ENCODE data around the gene RALA. TPM values are rescaled to one million over a fixed set of nuclear protein-coding genes. Genes with fewer than 3 reads are reported as not detected.

RALA gene
- total RNA-seq, 1 donor from 2014 or later: 30.8 TPM

DNA sequence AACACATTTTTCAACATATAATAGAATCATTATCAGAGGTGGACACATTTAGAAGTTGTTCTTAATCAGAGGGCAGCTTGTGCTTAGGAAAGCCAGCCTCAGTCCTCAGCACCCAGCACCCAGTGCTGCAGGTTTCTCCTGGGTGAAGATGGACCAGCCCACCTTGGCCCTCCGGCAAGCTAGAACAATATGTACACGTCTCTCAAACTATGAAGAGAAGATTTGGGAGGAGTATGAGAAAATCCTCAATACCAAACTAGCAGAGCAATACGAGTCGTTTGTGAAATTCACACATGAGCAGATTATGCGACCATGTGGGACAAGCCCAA, 13.5 kb upstream of the RALA start:
- intact Hi-C loops (cut with micrococcal nuclease): loop anchor here (2.0 kb wide), 2 partner anchors 13 to 17 kb away; partner anchors contain the start of gene RALA

DNA sequence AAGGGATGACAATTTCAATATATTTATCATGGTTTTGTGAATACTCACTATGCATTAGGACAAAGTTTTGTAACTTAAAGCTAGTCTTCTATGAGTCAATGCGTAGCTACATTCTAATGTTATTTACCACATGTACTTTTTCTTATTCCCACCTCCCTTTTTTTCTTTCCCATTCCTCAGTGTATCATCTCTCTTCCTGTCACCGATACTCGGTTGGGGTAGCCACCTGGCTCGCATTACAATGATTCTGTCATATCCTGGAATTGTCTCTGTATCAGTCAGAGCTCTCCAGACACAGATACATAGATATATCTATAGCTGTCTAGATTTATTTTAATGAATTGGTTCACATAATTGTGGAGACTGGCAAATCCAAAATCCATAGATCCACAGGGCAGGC, 9.8 kb upstream of the RALA start:
- intact Hi-C loops (cut with micrococcal nuclease): no loop called here

DNA sequence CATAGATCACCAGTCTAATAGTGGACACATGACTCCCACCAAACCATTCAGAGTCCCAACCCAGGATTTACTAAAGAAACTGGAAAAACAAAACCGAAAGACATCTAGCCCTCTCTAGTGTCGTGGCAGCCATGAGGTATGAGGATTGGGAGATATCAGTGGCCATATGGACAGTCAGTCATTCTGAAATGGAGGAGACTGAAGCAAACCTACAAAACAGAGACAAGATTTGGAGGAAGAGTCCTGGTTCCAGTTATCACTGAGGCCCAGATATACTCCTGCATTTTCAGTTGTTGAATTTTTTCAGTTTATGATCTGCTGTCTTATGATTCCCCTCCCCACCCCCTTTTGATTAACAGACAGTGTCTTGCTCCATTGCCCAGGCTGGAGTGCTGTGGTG, 9.1 kb upstream of the RALA start:
- intact Hi-C loops (cut with micrococcal nuclease): no loop called here

DNA sequence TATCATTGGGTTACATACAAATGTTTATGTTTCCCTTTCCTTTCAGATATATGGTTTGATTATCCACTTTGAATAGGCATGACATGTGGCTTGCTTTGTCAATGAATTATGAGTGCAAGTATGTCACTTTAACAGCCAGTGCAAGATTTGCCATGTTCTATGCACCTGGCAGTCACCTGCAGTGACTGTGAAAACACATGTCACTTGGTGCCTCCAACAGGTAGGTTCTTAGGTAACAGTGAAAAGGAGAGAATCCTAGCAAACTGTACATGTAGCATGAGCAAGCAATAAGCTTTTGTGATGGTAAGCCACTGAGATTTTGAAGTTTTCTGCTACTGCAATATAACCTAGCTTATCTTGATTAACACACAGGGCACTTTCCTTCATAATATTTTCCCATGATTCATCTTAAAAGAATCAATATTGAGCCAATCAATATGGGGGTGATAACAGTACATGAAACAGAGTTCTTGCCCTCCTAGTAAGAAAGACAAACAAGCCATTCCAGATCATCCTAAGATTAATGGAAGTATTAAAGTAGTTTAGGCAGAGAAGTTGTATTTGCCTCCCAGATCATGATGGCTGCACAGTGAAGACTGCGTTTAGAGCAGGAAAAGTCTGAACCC, 7.9 kb upstream of the RALA start:
- intact Hi-C loops (cut with micrococcal nuclease): no loop called here

DNA sequence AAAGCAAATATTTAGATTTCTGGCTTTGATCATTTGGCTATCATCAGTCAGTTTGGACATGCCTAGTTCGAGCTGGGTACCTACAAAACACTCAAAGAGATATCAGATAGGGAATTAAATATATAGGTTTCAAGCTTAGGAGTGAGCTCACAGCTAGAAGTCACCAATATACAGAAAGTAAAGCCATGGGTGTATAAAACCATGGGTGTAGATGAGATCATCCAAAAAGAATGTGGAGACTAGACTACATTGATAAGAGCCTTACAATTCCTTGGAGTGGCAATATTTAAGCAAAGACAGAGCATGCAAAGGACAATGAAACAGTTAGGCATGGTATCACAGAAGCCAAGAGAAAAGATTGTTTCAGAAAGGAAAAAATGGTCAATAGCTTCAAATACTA, 7.2 kb upstream of the RALA start:
- intact Hi-C loops (cut with micrococcal nuclease): no loop called here

DNA sequence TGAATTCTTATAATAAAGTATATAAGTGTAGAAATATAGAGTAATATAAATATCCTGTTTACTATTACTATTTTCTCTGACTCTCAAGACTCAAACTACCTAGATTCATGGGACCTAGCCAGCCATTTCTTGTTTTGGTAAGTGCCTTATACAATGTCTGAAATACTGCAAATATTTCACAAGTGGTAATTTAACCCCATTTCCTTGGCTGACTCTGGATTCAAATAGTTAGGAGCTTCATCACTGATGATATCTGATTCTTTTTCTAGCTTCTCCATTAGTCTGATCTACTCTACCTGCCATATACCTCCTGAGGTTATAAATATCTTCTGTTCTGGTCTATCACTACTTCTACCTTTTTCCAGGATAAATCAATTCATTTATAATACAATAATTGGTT, 6.4 kb upstream of the RALA start:
- intact Hi-C loops (cut with micrococcal nuclease): no loop called here

DNA sequence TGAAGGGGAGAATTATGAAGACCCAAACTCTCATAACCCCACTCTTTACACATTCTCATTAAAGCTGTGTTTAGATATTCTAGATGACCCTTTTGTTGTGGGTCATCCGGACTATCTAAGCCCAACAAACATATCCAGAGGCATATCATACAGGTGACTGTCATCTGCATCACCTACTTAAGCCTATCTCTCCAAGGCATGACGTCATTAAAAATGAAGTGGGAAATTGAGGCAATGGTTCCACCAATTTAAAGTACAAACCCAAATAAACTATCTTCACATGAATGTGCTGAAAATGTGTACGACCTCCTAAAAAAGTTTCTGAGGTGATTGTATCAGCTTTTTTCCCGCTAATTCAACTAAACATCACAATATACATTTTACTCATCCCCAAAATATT, 4.5 kb upstream of the RALA start:
- intact Hi-C loops (cut with micrococcal nuclease): no loop called here

DNA sequence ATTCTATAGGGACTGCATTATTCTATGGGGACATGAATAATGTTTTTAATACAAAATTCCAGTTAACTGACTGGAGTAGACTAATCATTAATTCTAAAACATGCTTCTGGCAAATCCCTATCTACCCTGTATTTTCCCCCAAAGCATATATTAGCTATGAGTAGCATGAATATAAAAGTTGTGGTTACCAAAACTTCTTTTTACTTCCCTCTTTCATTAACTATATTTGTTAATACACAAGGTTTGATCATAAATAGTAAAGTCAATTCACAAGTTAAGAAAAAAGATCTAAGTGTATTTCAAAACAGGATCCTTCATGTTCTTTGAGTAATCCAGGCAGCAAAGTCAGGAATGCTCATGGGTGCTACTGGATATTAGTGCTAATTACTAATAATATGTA, 2.9 kb upstream of the RALA start:
- intact Hi-C loops (cut with micrococcal nuclease): loop anchor here (5.0 to 10.0 kb wide), 2 partner anchors 514 to 713 kb away; partner anchors contain the start of genes MPLKIP, SUGCT and VPS41

DNA sequence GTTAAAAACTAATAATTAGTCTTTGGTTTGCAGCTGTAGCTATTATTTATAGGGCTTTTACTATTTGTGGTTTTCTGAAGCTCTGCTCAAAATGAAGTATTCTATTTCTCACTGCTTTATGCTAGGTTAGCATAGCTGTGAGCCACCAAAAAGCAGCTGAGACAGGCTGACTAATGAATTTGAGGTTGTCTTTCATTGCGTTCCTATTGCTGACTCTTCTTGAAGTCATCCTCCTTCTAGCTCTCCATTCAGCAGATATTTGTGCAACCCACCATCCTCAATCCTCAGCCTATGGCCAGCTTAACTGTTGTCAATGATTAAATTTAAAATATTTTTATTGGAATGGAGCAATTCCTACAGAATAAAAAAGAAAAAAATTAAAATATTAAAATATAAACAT, 2.1 kb upstream of the RALA start:
- intact Hi-C loops (cut with micrococcal nuclease): loop anchor here (5.0 to 10.0 kb wide), 2 partner anchors 514 to 714 kb away; partner anchors contain the start of genes MPLKIP, SUGCT and VPS41

DNA sequence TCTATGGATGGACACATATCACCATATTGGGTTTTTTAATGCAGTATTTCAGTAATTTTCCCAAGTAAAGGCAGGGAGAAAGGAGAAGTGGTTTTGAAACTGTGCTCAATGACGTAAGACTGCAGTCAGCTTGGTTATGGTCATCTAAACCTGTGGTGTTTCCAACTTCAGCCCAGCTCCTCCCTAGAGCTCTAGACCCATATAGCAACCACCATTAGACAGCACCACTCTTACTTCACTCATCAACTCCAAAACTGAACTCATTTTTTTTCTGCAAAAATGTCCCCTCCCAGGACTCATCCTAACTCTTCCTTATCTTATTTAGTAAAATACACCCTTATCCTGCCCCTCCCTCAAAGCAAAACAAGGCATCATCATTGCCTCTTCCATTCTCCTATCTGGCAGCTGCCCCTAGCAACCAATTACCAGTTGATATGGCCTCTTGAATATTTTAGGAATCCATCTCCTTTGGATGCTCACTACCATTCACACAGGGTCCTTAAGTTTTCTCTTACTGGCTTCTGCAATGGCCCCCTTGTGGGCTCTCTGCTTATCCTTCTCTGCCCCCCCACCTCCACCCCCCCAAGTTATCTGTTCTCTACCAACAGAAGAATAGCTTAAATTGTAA, 1.5 kb upstream of the RALA start:
- intact Hi-C loops (cut with micrococcal nuclease): loop anchor here (2.0 to 10.0 kb wide), 4 partner anchors 13 to 715 kb away; partner anchors contain the start of genes MPLKIP, SUGCT, VPS41 and YAE1

DNA sequence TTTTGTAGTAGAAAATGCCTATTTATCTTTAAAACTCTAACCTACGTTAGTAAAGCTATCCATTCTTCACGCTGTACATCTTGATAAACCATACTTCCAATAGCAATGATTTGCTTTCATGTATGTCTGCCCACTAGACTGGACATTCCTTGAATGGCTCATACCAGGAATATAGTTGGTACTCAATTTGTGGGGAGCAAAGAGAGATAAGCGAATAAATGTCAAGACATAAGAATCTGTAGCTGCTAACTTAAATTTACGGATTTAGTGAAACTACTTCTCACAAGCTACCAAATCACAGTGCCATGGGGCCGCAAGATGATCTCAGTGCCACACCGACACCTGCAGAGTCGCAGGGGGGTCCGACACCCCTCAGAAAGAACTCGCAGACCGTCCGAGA, 763 bp upstream of the RALA start:
- intact Hi-C loops (cut with micrococcal nuclease): loop anchor here (1.0 to 10.0 kb wide), 6 partner anchors 14 to 715 kb away; partner anchors contain the start of genes MPLKIP, SUGCT, VPS41 and YAE1

DNA sequence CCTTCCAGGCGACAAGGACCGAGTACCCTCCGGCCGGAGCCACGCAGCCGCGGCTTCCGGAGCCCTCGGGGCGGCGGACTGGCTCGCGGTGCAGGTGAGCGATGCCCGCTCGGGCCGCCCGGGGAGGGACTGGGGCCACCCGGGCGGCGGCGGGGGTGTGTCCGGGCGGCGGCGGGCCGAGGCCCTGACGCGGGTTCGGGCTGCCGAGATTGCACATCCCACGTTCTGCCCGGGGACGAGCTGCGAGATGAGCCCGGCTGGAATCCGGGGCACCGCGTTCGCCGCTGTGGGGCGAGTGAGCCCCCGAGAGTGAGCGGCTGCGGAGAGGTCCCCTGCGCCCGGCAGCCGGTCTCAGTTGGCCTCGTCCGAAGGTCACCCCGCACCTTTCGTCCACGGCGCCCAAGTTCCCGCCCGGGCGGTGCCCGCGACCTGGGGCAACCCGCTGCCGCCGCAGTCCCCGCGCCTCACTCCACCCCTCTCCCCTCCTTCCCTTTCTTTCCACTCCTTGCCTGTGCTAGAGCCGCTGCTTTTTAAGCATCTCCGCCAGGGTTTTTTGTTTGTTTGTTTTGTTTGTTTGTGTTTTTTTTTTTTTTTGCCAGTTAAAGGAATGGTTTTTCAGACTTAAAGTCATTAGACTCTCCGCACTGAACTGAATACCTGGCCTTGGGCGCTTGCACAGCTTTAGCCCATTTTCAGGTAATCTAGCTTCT, 515 bp downstream of the RALA start:
- intact Hi-C loops (cut with micrococcal nuclease): loop anchor here (1.0 to 10.0 kb wide), 7 partner anchors 15 to 717 kb away; partner anchors contain the start of genes MPLKIP, SUGCT, VPS41 and YAE1

DNA sequence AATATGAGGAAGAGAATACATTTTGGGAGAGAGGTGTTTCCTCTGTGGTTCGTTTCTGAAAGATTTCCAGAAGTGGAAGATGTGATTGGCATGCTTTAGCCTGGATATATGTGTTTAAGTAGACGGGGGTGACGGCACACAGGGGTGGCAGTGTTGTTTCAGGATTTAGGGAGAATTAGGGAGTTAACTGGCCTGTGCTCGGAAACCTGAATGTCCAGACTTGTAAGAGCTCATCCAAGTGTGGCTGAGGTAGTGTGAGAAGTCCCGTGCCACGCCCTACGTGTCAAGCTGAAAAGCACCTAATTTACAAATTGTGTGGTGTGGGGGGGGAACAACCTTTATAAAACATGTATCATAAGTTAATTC, 1.1 kb downstream of the RALA start:
- intact Hi-C loops (cut with micrococcal nuclease): loop anchor here (2.0 to 10.0 kb wide), 3 partner anchors 324 to 717 kb away; partner anchors contain the start of genes MPLKIP, SUGCT and VPS41

DNA sequence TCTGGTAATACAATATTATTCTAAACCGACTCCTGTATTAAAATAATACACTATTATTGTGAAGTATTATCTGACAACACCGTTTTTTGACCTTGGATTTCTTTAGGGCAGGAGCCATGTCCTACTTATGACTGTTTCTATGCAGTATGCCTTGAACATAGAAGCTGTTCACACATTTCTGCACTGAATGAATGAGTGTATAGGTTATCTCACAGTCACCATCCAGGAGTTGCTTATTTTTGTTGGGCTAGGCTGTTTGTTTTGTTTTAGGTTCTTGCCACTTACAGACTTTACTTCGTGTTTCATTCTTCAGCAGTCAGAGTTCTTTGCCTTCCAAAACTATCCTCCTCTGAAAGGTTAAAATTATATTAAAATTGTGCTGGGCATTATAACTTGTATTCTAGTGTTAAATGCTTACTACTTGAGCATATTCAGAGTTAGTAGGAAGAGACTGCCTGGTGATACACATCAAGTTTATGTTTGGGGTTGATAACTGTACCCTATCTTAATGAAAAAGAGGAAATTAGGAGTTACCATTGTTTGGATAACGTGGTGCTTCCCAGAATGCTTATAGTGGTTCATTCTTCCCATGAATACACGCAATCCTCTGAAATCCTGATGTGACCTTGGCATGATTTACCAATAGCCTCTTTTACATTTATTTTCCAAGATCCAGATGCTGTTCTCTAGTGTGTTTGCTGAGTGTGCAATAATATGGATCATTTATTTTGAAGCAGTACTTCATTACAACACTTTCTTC, 1.7 kb downstream of the RALA start:
- intact Hi-C loops (cut with micrococcal nuclease): loop anchor here (2.0 to 10.0 kb wide), 4 partner anchors 67 to 718 kb away; partner anchors contain the start of genes MPLKIP, SUGCT and VPS41

DNA sequence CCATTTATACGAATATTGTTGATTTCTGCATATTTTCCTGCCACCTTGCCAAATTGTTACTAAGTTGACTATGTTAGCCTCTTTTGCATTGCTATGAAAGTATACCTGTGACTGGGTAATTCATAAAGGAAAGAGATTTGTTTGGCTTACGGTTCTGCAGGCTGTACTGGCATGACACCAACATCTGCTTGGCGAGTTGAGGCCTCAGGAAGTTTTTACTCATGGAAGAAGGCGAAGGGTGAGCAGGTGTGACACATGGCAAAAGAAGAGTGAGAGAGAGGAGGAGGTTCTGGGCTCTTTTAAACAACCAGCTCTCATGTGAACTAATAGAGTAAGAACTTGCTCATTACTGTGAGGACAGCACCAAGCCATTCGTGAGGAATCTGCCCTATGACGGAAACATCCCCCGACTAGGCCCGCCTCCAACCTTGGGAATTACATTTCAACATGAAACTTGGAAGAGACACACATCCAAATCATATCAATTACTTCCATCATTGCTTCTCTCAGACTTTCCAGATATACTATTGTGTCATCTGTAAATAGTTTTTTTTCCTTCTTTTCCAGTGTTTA, 8.4 kb downstream of the RALA start:
- intact Hi-C loops (cut with micrococcal nuclease): no loop called here

DNA sequence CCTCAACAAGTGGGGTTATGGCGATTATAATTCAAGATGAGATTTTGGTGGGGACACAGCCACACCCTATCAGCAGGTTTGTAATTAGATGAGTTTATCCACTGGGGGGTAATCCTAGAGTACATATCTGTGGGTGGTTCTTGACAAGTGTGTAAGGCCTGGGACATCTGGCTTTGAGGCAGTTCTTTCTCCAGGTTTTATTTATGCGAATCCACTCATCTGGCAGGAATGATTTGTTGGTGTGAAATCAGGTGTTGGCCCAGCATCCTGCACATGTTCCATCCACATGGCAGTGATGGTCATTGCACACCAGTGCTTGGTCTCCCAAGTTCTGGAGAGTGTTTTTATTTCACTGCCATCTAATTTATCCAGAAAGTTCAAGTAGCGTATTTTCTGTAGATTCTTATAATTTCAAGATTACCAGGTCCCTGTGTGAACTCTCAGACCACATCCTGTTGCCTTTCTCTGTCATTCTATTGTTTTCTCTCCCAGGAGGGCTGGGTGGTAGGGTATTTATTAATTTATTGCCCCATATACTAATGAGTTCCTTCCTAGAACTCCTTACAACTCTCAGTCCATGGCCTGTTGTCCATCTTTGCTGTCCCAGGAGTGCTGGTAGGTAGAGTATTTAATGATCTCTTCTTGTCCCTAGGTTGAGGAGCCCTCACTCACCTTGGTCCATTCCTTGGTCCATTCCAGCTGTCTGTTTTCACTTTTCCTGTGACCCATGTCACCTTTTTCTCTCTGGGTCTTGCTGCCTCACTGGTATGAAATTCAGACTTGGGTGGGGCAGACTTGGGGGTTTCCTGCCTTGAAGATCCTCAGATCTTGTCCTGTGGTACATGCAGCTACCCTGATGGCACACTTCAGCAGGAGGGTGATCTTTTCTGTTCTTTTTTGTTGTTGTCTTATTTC, 10.4 kb downstream of the RALA start:
- intact Hi-C loops (cut with micrococcal nuclease): no loop called here

DNA sequence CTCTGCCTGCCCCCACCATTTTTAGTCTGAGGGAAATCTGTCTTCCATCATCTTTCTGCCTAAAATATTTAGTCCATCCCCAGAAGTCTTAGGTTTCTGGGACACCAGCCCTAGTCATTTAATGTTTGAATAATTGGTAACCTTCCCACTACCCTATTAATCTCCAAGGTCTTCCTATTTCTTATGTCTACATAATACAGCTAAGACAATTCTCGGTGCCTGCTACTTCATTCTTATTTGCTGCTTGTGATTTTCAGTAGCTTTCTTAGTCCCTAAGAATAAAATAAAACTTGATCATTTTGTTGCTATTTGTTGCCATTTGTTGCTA, 11.1 kb downstream of the RALA start:
- intact Hi-C loops (cut with micrococcal nuclease): no loop called here

DNA sequence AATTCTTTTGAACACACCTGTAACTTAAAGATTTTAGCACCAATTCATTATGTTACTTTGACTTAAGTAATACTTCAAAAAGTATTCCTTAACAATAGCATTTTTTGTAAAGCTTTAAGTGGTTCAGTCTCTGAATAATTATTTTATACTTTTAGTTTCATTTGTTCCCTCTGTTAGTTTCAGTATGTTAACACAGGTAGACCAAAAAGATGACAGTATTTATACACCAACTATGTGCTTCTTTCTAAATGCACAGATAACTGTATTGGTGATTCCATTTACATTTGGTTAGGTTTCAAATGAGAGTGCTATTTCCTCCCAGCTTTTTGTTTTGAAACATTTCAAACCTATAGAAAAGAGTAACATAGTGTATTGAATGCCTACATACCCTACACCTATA, 14.0 kb downstream of the RALA start:
- intact Hi-C loops (cut with micrococcal nuclease): no loop called here

DNA sequence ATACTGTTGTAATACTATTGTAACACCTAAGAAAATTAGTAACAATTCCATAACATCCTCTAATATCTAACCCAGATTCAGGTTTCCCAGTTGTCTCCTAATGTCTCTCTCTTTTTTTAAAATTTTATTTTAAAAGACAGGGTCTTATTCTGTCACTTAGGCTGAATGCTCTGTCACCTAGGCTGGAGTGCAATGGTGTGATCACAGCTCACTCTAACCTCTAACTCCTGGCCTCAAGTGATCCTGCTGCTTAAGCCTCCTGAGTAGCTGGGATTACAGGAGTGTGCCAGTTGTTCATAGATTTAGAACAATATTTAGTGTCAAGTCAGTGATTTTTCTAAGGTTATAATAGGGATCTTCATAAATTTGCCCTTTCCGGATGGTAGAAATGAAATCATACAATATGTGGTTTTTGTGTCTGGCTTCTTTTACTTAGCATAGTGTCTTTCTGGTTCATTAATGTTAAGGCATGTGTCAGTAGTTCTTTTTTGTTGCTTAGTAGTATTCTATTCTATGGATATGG, 14.7 kb downstream of the RALA start:
- intact Hi-C loops (cut with micrococcal nuclease): no loop called here

DNA sequence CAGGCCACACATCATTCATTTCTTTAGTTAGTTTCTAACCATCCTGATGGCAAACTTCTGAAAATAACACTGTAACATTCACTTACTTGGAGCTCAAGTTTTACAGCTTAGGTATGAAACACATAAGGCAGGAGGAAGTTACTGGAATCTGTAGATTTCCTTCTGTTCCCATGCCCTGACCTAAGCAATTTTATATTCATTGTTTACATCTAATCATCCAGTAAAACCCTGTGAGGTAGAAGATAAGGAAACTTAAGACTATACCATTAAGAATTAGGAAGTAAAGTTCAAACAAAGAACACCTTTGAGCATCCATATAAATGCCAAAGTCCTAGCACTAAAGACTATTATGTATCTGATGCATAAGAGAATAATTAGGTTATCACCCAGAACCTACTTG, 19.5 kb downstream of the RALA start:
- intact Hi-C loops (cut with micrococcal nuclease): no loop called here
